ENCODE data around the gene PAPPA2. TPM values are rescaled to one million over a fixed set of nuclear protein-coding genes. Genes with fewer than 3 reads are reported as not detected.

Gene PAPPA2
- total and polyA plus RNA-seq, 9 of the 15 experiments (the other 6 are each of a cell fraction or from before 2014, with no cell fraction given) = 0.01 to 0.15 (median 0.05) TPM; not detected in 2

- ChIA-PET POLR2A (interaction anchor here (0.8 to 1.1 kb wide), 2 partner anchors 9 to 21 kb away, joined by 3 read pairs; no protein-coding TSS in a partner anchor), CTCF (ENCODE audit: low intra/inter-chr PET ratio) (no interaction called here)
- intact Hi-C loops (cut with micrococcal nuclease) = no loop called here
Measured at GRCh38 chr1:176802316-176802715, 339.3 kb downstream of the PAPPA2 start.

More at GRCh38 chr1:176802316-176802715, 339.3 kb downstream of the PAPPA2 start:
- H3K4me3 ChIP-seq = no peak overlapping the region
- in situ Hi-C loops (cut with MboI) = no loop called here
- 0% methylated on average over 2 of the region's 2 CpGs for WGBS (ENCODE audit: insufficient coverage, low coverage, missing lambda C conversion rate)
- DNase-seq (ENCODE audit: extremely low read depth in 1 of 4, low spot score in 3 of 4) (no peak), FAIRE-seq (no peak), ATAC-seq (no peak)
- H3K36me3 ChIP-seq (ENCODE audit: control insufficient read depth, insufficient read depth, low read length) = no peaks in the 10 kb centered on the region
- no peaks in the 10 kb centered on the region for H3K79me2 ChIP-seq (ENCODE audit: control insufficient read depth, insufficient read depth, low read length)
- no peaks in the 10 kb centered on the region for H3K9me1 ChIP-seq (ENCODE audit: control insufficient read depth, insufficient read depth, low read length)
- no peak overlapping the region for H2AFZ ChIP-seq (ENCODE audit: low read depth, low read length)
- no peaks in the 10 kb centered on the region for H3K9me3 ChIP-seq (replicated peaks; ENCODE audit: control insufficient read depth, insufficient read depth, low read depth, low read length)
- peaks cover 3 to 7% of the 10 kb centered on the region in 2 experiments; a peak in 2 of 5 replicates for H3K27me3 ChIP-seq (ENCODE audit: control insufficient read depth in 2 of 2, insufficient read depth in 2 of 2, low read length in 2 of 2)
- H4K20me1 ChIP-seq (replicated peaks; ENCODE audit: control insufficient read depth, insufficient read depth, low read length) = no peaks in the 10 kb centered on the region
- H3K4me2 ChIP-seq (ENCODE audit: insufficient read depth, low read length) = no peak overlapping the region
- no TSS peak for BruUV-seq (replicated peaks)
- TF ChIP-seq CBX5 (IDR thresholded peaks at IDR 0.05; ENCODE audit: borderline replicate concordance, low read depth) (no peak), FUS (optimal IDR thresholded peaks at IDR 0.05; ENCODE audit: low read depth, low read length) (no peak), ZNF134 (CRISPR knock-in tag; conservative IDR thresholded peaks at IDR 0.05) (no peak), PCBP1 (IDR thresholded peaks at IDR 0.05; ENCODE audit: low read depth, low read length, poor library complexity, severe bottlenecking) (no peak), PHTF2 (CRISPR knock-in tag; IDR thresholded peaks at IDR 0.05) (no peak), ASH1L (IDR thresholded peaks at IDR 0.05; ENCODE audit: borderline replicate concordance, low read depth, partially characterized antibody) (no peak), SMC3 (conservative IDR thresholded peaks at IDR 0.05; ENCODE audit: insufficient read depth, low read depth, low read length) (no peak), SP2 (IDR thresholded peaks at IDR 0.05; ENCODE audit: extremely low read depth, low read depth, low read length, poor library complexity, severe bottlenecking) (no peak), SMARCB1 (IDR thresholded peaks at IDR 0.05; ENCODE audit: insufficient read length, low read depth) (no peak), MED1 (CRISPR knock-in tag; IDR thresholded peaks at IDR 0.05; ENCODE audit: borderline replicate concordance) (no peak), ZNF780A (CRISPR knock-in tag; IDR thresholded peaks at IDR 0.05) (no peak), ZNF277 (CRISPR knock-in tag; IDR thresholded peaks at IDR 0.05; ENCODE audit: borderline replicate concordance) (no peak), ZBTB8A (IDR thresholded peaks at IDR 0.05; ENCODE audit: partially characterized antibody) (no peak), KAT8 (IDR thresholded peaks at IDR 0.05; ENCODE audit: low read depth) (no peak), ETV6 (IDR thresholded peaks at IDR 0.05; ENCODE audit: borderline replicate concordance in 1 of 2, low read depth in 2 of 2, low read length in 1 of 2) (no peak), ETV6 (CRISPR knock-in tag; IDR thresholded peaks at IDR 0.05; ENCODE audit: borderline replicate concordance) (no peak), ZNF512 (tag; IDR thresholded peaks at IDR 0.05) (no peak)
- TF ChIP-seq, protein P1, sequence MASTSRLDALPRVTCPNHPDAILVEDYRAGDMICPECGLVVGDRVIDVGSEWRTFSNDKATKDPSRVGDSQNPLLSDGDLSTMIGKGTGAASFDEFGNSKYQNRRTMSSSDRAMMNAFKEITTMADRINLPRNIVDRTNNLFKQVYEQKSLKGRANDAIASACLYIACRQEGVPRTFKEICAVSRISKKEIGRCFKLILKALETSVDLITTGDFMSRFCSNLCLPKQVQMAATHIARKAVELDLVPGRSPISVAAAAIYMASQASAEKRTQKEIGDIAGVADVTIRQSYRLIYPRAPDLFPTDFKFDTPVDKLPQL (IDR thresholded peaks at IDR 0.05; ENCODE audit: extremely low read depth, insufficient read length) = no peak
- TF ChIP-seq, protein P2, sequence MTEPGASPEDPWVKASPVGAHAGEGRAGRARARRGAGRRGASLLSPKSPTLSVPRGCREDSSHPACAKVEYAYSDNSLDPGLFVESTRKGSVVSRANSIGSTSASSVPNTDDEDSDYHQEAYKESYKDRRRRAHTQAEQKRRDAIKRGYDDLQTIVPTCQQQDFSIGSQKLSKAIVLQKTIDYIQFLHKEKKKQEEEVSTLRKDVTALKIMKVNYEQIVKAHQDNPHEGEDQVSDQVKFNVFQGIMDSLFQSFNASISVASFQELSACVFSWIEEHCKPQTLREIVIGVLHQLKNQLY (CRISPR knock-in tag; conservative IDR thresholded peaks at IDR 0.05) = no peak
- H3K27ac ChIP-seq (ENCODE audit: extremely low read depth, low read depth, low read length) = no peak overlapping the region
- H3K9ac ChIP-seq (ENCODE audit: insufficient read depth in 1 of 2, low read depth in 2 of 2, low read length in 2 of 2) = no peak overlapping the region
- H3K4me1 ChIP-seq (replicated peaks in 1 of 2; ENCODE audit: control insufficient read depth in 2 of 2, insufficient read depth in 2 of 2, low read length in 2 of 2) = no peaks in the 10 kb centered on the region
